Left forelimb (tissue), 1 donor: ENCODE results near the gene MYOM3.

ENCODE experiments used
- DNase-seq: peaks from one replicate; pipeline ENCODE4 v3.0.0-alpha.2; 2018; ENCODE audit warnings: low spot score

Gene MYOM3

DNA sequence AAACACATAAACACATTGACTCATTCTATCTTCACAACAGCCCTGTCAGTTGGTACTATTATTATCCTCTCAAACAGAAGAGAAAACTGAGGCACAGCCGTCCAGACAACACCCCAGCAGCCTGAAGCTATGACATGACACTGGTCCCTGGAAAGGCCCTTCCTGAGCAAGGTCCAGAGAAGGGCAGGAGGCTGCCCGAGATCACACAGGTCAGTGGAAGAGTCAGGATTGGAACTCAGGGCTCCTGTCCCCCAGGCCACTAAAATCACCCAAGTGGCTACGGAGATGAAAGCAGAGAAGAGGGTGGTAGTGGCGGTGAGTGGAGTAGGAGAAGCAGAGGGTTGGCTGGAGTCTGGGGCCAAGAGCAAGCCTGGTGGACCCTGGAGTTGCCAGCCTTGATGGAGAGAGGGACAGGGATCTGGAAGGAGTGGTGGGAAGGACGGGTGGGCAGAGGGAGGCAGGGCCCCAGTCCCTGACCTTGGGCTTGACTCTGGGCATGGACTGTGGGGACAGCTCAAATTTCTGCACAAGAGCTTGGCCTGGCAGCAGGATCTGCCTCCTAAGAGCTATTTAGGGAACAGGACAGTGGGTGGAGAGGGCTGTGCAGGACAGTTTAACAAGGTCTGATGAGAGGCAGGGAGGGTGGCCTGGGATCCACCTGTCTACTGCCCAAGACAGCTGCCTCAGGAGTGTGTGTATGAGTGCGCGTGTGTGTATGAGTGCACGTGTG lies 15.8 kb downstream of the MYOM3 start:
- DNase-seq: no peak

- DNase-seq: no peak
Measured at GRCh38 chr1:24095140-24095859, 16.6 kb downstream of the MYOM3 start.

- no peak for DNase-seq
Measured at GRCh38 chr1:24094554-24094953, 17.4 kb downstream of the MYOM3 start.

DNA sequence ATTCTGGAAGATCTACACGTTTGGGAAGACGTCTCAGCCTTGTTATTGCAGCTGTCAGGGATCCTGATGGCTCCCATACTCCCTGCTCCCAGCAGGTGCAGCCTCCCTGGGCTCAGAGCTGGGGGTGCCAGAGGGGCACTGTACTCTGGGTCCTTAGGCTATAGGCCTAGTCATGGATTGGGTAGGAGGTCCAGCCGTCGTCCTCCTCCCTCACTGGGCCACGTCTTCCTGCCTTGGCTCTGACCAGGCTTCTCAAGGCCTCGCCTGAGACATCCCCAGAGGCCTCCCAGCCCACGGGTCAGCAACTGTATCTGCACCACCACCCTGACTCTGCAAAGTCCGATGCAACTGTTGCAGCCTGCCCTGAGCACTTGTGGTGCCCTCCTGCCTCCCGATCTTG lies 18.2 kb downstream of the MYOM3 start:
- no peak for DNase-seq

DNA sequence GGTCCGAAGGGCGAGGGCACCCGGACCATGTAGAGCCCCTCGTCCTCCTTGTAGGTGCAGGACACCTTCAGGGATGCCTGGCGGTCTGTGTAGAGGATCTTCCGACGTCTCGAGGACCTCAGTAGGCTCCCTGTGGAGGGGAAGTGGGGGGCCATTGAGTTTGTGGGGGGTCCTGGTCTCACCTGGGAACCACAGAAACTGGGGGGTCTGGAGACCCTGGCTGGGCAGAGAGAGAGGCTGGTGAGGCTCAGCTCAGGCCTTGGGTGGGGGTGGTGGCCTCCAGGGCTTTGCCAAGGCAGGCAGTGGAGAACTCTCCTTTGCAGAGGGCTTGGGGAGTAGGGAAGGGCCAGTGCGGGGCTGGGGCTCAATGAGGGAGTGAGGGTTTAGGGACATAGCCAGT lies 19.0 kb downstream of the MYOM3 start:
- DNase-seq: no peak

- no peak for DNase-seq
Measured at GRCh38 chr1:24091971-24092482, 19.9 kb downstream of the MYOM3 start.

- no peak for DNase-seq
Measured at GRCh38 chr1:24090736-24091135, 21.2 kb downstream of the MYOM3 start.

DNA sequence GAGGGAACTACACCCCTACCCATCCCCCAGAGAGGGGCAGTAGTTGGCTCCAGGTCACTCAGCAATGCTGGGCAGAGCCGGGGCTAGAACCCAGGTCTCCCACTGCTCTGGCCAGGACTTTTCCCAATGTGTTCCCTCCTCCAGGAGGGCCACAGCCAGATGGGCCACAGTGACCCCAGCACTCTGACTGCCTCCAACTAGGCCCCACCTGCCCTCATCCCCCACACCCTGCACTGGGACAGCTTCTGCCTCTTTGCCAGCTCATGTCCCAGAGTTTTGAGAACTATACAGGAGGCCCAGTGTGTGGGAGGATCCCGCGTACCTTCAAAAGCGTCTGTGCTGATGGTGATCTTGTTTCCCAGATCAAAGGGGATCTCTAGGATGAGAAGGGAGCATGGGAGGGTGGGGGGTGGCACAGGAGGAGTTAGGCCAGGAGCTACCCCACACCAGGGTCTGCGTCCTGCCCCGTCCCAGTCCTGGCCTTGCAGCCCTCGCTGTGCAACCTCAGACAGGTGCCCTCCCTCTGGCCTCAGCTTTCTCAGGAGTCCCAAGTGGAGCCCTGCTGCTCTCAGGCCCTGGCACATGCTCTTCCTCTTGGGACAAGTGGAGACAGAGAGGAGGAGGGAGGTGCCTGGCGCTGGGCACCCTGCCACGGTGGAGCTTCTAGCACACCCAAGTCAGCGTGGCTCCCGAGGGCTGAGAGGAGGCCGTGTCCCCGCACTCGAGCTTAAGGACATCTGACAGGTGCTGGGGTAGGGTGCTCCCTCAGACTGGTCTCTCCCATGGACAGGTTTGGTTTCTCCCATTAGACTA lies 22.0 kb downstream of the MYOM3 start:
- DNase-seq: no peak

DNA sequence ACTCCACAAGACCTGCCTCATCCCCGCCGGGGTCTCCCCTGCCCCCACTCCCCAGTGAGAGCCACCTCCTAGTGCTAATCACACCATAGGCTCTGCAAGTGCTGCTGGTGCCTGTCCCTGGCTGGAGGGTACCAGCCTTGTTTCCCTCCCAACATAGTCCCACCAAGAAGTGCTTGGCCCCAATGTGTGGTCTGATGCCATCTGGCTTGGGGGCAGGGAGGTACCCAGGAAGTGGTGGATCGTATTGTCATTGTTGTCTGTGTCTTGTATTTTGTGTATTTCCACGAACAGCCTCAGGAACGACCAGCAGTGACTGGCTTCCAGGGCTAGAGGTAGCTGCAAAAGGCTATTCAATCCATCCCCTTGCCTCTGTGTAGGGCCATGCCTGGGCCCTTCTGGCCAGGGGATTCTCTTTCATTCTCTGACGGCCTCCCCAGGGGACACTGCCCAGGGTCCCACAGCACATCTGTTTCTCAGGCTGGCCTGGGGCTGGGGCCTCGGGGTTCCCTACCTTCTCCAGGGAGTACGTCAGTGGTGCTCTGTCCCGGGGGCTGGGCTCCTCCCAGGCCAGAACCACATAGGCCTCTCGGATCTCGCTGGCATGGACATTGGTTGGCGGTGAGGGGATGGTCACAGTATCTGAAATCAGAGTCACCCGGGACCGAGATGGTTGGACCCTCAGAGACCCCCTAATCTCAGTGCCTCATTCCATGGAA lies 22.8 kb downstream of the MYOM3 start:
- DNase-seq: no peak

- no peak for DNase-seq
Measured at GRCh38 chr1:24086466-24086865, 25.5 kb downstream of the MYOM3 start.

DNA sequence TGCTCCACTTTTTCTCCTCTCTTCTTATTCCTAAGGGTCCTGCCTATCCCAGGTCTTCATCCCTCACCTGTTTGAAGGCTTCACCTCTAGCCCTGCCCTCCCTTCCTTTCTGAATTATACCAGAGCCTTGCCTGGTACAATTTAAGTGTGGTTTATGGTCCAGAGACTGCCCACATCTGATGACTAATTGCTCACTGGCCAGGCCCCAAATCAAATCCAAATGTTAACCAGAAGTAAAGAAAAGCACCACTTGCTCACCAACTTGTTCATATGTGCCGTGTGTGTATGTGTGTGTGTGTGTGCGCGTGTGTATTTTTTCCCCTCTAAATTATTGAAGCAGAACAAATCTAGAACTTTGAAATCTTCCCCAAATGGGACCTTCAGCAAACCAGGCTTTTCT lies 26.4 kb downstream of the MYOM3 start:
- no peak for DNase-seq

GRCh38 chr1:24085007-24085406 lies 26.9 kb downstream of the MYOM3 start:
- DNase-seq: no peak

DNA sequence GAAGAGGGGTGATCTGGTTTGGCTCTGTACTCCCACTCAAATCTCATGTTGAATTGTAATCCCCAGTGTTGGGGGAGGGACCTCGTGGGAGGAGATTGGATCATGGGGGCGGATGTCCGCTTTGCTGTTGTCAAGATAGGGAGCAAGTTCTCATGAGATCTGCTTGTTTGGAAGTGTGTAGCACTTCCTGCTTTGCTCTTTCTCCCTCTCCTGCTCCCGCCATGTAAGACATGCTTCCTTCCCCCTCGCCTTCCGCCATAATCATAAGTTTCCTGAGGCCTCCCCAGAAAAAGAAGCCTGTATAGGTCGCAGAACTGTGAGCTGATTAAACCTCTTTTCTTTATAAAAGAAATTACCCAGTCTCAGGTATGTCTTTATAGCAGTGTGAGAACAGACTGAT lies 27.9 kb downstream of the MYOM3 start:
- DNase-seq: no peak

- no peak for DNase-seq
Measured at GRCh38 chr1:24082372-24082771, 29.6 kb downstream of the MYOM3 start.

GRCh38 chr1:24081190-24081589 lies 30.7 kb downstream of the MYOM3 start:
- no peak for DNase-seq

GRCh38 chr1:24080131-24080530 lies 31.8 kb downstream of the MYOM3 start:
- no peak for DNase-seq

GRCh38 chr1:24077278-24077978 lies 34.5 kb downstream of the MYOM3 start:
- DNase-seq: no peak

- DNase-seq: no peak
Measured at GRCh38 chr1:24075946-24076345, 36.0 kb downstream of the MYOM3 start.

- DNase-seq: no peak
Measured at GRCh38 chr1:24075590-24075854, 36.4 kb downstream of the MYOM3 start.

DNA sequence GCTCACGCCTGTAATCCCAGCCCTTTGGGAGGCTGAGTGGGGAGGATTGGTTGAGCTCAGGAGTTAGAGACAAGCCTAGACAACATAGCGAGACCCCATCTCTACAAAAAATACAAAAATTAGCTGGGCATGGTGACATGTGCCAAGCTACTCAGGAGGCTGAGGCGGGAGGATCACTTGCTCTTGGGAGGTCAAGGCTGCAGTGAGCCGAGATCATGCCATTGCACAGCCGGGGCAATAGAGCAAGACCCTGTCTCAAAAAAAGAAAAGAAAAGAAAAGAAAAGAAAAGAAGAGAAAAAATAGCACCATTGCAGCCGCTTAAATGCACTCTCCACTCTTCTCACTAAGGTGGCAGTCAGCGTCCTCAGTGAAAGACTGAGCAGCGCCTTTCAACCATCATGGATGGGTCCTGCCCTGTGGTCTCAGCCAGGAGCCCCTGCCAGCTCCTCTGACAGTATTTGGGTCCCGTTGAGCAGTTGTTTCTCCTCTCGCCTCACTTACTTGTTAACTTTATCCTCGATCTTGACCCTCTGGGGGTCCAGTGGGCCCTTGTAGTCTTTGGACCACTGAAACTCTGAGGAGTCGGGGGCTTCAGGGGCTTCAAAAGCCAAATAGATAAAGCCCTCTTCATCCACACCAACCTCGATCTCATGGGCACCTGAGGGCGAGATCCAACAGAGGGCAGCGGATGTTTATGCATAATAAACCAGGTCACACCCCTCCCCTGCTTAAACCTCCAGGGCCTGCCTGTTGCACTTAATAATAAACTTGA lies 36.9 kb downstream of the MYOM3 start:
- no peak for DNase-seq

GRCh38 chr1:24074196-24074595 lies 37.7 kb downstream of the MYOM3 start:
- DNase-seq: no peak
